NCI-H1930 (cell line): ENCODE results near the gene NKD1.
"Not testable (repeated sequence)": the region's sequence is repeated elsewhere in the genome, so short reads cannot be mapped to it uniquely, and the experiment has no call there.

Source experiments
- DNase-seq, 2 experiments: peaks; one replicate each; lab custom pipeline; 2025; lab: John Stamatoyannopoulos, UW

NKD1 gene

GRCh38 chr16:50520451-50521245 is 27.5 kb upstream of the NKD1 start:
- DNase-seq = no peak

- DNase-seq = no peak
Observed at GRCh38 chr16:50521246-50521900, 26.8 kb upstream of the NKD1 start.

GRCh38 chr16:50522324-50522723 is 25.9 kb upstream of the NKD1 start:
- no peak for DNase-seq

GRCh38 chr16:50523710-50524109 is 24.5 kb upstream of the NKD1 start:
- DNase-seq = no peak

GRCh38 chr16:50525262-50525661 is 22.9 kb upstream of the NKD1 start:
- no peak for DNase-seq

GRCh38 chr16:50525716-50526115 is 22.5 kb upstream of the NKD1 start:
- no peak for DNase-seq

- no peak for DNase-seq
Observed at GRCh38 chr16:50526249-50526648, 21.9 kb upstream of the NKD1 start.

- no peak for DNase-seq
Observed at GRCh38 chr16:50526796-50527195, 21.4 kb upstream of the NKD1 start.

GRCh38 chr16:50528820-50529219 is 19.4 kb upstream of the NKD1 start:
- no peak for DNase-seq

- DNase-seq = no peak
Observed at GRCh38 chr16:50529334-50529733, 18.9 kb upstream of the NKD1 start.

GRCh38 chr16:50530277-50531236 is 17.6 kb upstream of the NKD1 start:
- no peak for DNase-seq

GRCh38 chr16:50531359-50531758 is 16.8 kb upstream of the NKD1 start:
- DNase-seq = no peak

- no peak for DNase-seq
Observed at GRCh38 chr16:50531901-50532300, 16.3 kb upstream of the NKD1 start.

- no peak for DNase-seq
Observed at GRCh38 chr16:50532576-50532975, 15.6 kb upstream of the NKD1 start.

GRCh38 chr16:50533317-50533716 is 14.9 kb upstream of the NKD1 start:
- no peak for DNase-seq

- DNase-seq = no peak
Observed at GRCh38 chr16:50534091-50534490, 14.1 kb upstream of the NKD1 start.

- DNase-seq = no peak
Observed at GRCh38 chr16:50534556-50534955, 13.6 kb upstream of the NKD1 start.

- DNase-seq = no peak
Observed at GRCh38 chr16:50534958-50535357, 13.2 kb upstream of the NKD1 start.

- no peak for DNase-seq
Observed at GRCh38 chr16:50535506-50536257, 12.5 kb upstream of the NKD1 start.

GRCh38 chr16:50536258-50536645 is 11.9 kb upstream of the NKD1 start:
- not testable (repeated sequence) for DNase-seq

- DNase-seq = no peak
Observed at GRCh38 chr16:50537533-50538290, 10.5 kb upstream of the NKD1 start.
